Astrocyte (in vitro differentiated cells and primary cell): ENCODE results near the gene KLHL17.
A peak's percentile ranks its signal among the peaks of the same experiment; 100 is the strongest.

Experiments used
- CTCF ChIP-seq: IDR thresholded peaks from 2 replicates; pipeline ENCODE4 v1.5.1; 2011; ENCODE audit warnings: low read depth, mild to moderate bottlenecking, inconsistent platforms, low read length, moderate library complexity; ENCODE audit not compliant: insufficient read depth
- EZH2 ChIP-seq: IDR thresholded peaks from 2 replicates; pipeline ENCODE4 v1.6.1; 2012; ENCODE audit warnings: mild to moderate bottlenecking, low read length, inconsistent platforms; ENCODE audit not compliant: insufficient read depth

DNA sequence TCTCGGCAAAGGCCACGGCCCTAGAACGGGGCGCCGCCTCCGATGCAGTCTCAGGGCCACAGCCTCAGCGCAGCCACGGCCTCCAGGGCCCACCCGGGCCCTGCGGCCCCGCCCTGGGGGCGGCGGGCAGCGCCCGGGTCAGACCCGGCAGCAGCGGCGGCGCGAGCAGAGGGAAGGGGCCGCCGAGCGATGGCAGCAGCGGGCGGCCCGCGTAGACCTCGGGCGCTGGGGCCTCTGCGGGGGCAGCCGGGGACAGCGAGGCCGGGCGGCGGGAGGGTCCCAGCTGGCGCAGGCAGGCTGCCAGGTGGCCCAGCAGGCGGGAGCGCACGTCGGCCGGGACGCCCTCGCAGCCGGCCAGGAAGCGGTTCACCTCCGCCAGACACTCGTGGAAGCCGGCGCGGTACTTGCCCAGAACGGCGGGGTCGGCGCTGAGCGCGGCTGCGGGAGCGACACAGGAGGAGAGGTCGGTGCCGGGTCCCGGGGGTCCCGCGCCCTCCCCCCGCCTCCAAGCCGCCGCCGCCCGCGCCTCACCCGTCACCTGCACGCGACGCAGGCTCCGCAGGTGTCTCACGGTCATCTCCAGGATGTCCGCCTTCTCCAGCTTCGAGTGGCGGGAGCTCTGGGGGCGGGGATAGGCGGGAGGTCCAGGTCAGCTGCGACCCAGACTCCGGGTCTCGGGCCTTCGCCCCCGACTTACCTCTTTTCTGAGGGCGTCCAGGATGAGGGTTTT, 38.8 kb downstream of the KLHL17 start:
- TF ChIP-seq CTCF (no peak), EZH2 (peak; percentile 78)
